Activated T-helper 9 cell treated with anti-CD3 and anti-CD28 coated beads, Interleukin-2, amount 50 U/mL, for 16 hours (primary cell): ENCODE results near the gene RTP1.
A peak's percentile ranks its signal among the peaks of the same experiment; 100 is the strongest.
"Not testable (repeated sequence)": the region's sequence is repeated elsewhere in the genome, so short reads cannot be mapped to it uniquely, and the experiment has no call there.

ENCODE experiments used
- DNase-seq: peaks from one replicate; pipeline ENCODE4 v3.0.0-alpha.2; 2020; ENCODE audit warnings: low read depth

The RTP1 gene, protein sequence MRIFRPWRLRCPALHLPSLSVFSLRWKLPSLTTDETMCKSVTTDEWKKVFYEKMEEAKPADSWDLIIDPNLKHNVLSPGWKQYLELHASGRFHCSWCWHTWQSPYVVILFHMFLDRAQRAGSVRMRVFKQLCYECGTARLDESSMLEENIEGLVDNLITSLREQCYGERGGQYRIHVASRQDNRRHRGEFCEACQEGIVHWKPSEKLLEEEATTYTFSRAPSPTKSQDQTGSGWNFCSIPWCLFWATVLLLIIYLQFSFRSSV

DNA sequence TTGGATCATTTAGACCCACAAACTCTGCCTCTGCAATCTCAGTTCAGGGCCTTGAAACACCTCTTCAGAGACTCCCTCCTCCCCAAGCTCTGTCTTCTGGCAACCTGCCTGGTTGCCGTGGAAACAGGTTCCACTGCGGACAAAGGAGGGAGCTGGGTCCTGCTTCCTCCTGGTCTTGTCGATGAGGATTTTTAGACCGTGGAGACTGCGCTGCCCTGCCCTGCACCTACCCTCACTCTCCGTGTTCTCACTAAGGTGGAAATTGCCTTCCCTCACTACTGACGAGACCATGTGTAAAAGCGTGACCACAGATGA, at the start of gene RTP1:
Gene RTP1, plus strand, starts transcription at position 152 of the 315 bp plus-strand sequence. Its CDS starts 30 bp downstream, at position 182.
- DNase-seq: no peak

DNA sequence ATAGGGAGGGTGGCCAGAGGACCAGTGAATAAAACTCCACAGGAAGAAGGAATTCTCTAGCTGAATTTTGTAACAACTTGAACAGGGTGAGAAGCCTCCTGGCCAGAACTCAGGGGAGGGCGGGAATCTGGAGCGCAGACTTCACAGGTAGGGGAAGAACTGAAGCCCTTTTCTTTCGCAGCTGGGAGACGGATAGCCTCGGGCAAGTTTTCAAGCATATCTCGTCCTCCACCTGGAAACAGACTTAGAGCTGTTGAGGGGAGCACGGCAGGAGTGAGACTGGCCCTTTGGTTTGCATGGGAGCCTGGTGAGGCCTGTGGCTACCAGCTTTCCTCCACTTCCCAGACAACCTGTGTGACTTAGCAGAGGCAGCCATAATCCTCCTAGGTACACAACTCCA, 47.1 kb upstream of the RTP1 start:
- no peak for DNase-seq

DNA sequence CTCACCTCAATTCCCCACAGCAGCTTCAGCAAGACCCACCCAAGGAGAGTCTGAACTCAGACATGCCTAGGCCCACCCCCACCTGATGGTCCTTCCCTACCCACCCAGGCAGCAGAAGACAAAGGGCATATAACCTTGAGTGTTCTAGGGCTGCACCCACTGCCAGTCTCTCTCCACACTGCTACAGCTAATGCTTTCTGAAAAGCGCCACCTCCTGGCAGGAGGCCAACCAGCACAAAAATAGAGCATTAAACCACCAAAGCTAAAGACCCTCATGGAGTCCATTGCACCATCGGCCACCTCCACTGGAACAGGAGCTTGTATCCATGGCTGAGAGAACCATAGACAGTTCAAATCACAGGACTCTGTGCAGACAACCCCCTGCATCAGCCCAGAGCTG, 46.7 kb upstream of the RTP1 start:
- DNase-seq: peak; percentile 55

DNA sequence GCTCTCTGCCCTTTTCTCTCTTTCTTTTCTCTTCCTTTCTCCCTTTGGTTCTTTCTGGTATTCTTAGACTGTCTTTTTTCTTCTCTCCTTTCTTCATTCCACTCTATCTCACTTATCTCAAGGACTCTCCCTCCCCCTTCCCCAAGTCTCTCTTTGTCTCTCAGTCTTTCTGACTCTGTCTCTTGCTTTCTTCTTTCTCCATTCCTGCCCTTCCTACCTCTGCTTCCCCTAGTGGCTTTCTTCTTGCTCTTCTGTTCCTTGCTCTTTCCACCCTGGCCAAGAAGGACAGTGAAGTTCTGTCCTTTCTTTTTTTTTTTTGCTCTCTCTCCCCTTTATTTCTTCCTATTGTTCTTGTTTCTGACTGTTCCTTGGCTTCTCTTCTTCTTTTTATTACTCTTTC, 35.7 kb upstream of the RTP1 start:
- DNase-seq: no peak

DNA sequence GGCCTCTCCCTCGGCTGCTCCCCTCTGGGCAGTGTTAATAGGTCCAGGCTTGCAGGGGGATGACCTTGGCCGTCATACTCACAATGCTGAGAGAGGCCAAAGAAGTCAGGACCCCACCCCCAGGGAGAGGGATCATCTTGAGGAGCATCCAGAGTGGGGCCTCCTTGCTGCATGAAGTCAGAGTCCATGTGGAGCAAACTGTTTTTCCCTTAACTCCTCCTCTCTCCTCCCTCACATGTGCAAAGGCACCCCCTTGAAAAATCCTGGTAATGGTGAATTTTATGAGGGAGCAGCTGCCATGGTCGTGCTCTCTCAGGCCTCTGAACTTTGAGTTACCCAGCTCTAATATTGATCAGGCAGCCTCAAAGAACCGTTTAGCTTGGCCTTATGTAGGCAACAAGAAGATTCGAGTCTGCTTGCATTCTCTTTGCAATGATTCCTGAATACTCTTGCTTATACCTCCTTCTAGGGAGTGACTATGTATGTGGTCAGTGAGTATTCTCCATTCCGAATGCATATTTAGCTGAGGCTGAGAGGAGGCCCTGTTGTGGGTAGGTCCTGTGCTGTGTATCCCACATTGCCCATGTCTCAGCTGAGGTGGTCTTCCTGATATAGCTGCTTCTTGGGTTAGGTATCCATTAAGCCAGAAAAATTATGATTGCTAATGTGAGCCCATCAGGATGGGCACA, 34.9 kb upstream of the RTP1 start:
- DNase-seq: no peak

DNA sequence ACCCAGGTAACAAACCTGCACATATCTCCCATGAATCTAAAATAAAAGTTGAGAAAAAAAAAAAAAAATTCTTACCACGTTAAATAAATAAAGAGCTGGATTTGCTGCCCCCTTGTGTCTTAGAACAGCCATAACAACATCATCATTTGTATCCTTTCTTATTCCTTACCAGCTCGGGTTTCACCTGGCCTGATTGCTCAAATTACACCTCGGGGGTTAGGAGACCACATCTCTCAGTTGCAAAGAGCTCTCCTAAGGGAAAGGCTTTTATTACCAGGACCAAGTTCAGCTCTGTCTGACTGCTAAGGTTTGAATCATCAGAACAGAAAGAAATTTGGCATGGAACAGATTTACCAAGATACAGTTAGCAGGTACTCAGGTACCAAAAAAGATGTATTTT, 32.1 kb upstream of the RTP1 start:
- no peak for DNase-seq

DNA sequence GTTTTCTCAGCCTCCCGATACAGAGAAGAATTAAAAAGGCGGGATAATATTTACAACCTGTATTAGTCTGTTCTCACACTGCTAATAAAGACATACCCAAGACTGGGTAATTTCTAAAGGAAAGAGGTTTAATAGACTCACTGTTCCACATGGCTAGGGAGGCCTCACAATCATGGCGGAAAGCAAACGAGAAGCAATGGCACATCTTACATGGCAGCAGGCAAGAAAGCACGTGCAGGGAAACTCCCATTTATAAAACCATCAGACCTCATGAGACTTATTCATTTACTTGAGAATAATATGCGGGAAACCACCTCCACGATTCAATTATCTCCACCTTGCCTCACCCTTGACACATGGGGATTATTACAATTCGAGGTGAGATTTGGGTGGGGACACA, 30.5 kb upstream of the RTP1 start:
- DNase-seq: no peak

DNA sequence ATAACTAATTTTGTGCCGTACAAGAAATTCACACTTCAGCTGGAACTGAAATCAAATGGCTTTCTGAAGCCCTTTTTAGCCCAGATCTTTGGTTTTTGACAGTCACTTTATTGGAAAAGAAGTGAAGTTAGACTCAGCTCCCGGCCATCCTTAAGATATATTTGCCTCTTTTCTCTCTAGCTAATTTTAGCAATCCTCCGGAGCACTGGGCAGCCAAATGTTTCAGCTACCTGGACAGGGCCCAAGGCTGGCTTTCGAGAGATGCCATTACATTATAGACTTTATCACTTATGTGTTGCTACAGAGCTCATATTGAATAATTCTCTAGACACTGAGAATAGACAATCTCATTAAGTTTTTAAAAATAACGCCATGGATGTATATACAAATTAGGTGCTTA, 29.5 kb upstream of the RTP1 start:
- DNase-seq: no peak

DNA sequence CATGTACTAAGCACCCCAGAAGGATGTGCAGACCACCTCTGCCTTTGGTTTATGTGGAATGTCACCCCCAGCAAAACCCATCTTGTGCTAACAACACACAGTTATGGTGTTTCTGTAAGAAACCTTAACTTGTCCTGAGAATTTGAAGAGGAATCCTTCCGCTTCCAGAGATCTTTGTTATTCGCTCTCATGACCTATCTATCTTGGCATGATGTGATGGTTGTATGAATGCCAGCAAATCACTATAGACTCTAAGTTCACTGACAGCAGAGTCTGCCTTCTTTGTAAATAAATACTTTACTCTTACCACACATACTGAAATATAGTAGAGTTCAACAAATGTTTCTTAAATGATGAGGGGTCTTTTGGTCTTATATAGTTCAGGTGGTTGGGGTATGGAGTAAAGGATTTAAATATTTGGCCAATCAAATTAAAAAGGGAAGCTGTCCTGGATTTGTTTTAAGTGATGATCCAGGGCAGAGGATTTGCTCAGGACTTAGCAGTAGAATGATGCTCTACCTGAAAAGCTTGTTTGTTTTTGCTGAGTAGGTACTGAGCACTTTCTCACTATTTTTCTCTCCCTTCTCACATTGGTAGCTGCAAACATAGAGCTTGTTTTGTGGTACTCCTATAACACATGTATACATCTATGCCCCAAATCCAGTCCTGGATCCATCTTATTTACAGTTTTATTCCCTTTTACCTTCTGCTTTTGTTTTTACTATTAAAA, 27.9 kb upstream of the RTP1 start:
- no peak for DNase-seq

DNA sequence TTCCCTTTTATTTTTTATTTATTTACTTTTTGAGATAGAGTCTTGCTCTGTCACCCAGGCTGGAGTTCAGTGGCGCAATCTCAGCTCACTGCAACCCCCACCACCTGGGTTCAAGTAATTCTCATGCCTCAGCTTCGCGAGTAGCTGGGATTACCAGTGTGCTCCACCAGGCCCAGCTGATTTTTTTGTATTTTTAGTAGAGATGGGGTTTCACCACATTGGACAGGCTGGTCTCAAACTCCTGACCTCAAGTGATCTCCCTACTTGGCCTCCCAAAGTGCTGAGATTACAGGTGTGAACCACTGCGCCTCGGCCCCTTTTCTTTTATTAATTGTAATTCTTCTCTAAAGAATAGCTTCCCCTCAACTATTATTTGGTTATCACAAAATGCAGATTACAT, 26.4 kb upstream of the RTP1 start:
- DNase-seq: not testable (repeated sequence)

DNA sequence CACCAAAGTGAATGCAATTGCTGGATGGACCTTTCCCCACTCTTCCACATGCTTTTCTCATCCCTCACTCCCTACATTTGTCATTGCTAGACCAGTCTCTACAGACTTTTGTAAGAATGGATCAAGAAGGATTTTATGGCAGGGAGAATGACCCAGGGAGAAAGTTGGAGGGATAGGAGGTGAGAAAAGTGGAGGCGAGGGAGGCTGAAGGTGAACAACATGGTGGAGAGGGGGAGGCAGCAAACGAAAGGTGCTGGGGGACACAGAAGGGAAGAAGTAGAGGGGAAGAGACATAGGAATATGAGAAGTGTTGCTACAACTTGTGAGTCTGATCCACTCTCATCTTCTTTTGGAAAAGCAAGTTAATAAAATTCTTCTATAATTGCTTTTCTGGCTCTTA, 24.4 kb upstream of the RTP1 start:
- DNase-seq: no peak

DNA sequence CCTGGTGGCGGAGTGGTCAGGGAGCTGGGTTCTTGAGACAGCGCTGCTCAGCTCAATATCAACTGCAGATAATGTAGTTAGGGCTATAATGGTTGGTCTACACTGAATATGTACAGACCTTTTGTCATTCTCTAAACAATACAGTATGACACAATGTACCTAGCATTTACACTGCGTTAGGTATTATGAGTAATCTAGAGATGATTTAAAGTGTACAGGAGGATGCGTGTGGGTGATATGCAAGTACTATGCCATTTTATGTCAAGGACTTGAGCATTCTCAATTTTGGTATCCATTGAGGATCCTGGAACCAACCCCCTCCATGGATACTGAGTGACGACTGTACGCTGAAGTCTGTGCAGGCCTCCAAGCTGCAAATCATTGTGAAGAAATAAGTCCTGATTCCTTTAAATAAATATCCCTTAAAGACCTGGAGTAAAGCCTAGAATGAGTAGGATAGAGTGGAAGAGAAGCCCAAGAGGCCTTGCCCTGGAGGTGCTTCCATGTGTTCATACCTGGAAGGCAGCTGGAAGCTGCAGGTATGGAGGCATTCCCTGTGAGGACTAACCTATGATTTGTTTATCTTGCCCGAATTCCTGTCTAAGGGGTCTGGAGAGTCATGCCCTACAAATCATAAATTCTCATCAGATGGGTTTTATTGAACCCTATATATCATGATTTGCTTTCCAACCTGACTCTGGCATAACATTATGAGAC, 15.7 kb upstream of the RTP1 start:
- DNase-seq: no peak

DNA sequence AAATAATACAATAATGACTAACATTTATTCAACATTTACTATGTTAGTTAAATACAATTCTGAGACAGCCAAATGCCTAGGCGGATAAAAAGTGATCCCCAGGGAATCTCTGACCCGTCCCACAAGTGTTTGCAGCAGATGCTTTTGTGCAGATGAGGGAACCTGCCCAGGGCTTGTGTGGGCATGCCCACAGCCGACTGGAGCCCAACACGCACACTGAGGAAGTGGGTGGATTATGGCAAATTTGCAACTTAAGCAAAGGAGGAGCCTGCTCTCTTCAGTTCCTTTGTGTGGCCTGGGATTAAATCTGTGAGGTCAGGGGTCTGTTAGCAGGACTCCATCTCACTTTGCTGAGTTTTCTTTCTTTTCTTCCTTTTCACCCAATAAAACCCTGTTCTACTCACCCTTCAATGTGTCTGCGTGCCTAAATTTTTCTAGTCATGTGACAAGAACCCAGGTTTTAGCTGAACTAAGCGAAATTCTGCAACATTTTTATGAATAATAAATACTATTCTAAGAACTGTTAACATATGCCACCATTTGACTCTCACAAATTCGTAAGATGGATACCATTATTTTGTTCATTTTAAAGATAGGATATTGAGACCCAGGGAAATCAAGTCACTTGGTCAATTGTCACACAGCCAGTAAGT, 13.9 kb upstream of the RTP1 start:
- DNase-seq: no peak

DNA sequence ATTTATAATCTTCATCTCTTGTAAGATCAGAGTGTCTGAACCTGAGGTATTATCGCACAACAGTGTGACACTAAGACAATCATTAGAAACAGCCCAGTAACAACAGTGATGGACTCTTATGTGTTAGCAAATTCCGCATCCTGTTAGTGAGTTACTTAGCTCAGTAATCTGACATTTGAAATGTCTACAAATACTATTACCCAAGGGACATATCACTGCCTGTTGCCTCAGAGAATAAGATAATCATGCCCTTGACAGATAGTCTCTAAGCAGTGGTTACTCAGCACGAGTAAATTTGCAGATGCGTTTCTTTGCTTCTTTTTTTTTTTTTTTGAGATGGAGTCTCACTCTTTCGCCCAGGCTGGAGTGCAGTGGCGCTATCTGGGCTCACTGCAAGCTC, 13.4 kb upstream of the RTP1 start:
- DNase-seq: no peak

DNA sequence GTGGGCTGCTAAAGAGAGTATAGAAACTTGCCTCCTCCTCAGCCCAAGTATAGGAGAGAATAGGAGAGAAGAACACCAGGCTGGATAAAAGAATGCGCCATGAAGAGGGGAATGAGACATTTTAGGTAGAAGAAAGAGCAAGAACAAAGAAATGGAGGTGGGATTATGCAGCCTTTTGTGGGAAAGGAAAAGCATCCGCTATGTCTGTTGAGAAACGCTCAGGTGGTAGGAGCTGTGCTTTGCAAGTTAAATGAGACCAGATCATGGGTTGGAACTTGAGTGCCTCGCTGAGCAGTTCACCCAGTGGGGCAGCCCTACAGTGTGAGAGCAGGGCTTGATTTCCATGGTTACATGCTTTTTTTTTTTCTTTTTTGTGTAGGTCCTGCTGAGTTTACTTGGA, 11.5 kb upstream of the RTP1 start:
- no peak for DNase-seq

DNA sequence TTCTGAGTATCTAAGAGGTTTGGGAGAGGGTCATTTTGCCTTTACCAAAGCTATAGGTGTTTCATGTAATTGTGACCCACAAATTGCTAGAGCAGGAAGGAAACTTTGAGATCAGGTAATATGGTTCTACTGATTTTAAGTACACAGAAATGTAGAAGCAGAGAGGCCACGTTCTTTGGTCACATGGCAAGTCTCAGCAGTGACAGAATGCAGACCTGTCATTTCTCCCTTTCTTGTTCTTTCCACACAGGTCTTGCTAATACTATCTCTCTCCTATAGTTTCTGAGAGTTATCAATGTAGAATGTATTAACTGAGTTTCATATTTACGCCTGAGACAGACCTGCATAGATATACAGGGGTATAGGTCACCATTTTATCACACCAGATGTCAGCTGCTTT, 10.9 kb upstream of the RTP1 start:
- no peak for DNase-seq

DNA sequence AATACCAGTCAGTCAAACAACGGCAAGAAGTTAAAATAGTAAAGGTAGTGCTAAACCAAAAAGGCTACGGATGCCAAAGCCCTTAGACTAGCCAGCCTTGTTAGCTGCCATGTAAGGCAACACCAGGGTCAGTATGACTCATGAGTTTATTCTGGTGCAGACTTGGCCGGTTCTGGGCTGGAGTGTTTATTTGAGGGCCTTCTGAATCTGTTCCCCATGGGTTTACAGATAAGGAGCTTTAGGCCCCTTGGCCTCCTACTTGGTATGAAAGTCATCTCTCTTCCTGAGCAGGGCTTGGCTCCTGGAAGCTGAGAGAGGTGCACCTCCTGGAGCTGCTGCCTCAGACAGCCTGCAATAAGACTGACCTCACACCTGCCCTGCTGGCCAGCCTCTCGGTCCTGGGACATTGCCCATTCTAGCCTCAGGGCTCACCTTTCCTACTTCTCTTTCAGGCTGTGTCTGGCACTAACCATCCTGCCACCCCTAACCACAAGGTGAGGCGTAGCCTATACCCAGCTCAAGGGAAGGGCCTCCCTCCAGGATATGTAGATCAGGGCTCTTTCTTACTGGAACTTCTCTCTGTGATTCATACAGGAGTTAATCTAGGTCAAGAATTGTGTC, 10.4 kb upstream of the RTP1 start:
- no peak for DNase-seq

DNA sequence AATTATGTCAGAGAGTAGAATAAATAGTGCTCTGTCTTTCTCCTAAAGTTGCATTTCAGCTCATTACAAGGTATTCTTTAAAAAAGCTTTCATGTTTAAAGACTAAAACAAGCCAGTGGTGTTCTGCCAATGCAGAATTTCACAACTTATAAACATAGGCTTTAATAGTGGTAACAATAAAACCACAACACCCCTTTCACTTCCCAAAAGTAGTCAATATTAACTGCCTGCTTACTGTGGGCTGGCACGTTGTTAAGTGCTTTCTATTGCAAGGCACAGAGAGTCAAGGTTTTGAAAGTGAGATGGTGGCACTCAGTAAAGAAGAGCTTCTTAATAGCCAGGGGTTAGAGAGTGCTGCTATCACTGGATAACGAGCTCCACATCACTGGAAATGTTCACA, 8.4 kb upstream of the RTP1 start:
- DNase-seq: no peak

DNA sequence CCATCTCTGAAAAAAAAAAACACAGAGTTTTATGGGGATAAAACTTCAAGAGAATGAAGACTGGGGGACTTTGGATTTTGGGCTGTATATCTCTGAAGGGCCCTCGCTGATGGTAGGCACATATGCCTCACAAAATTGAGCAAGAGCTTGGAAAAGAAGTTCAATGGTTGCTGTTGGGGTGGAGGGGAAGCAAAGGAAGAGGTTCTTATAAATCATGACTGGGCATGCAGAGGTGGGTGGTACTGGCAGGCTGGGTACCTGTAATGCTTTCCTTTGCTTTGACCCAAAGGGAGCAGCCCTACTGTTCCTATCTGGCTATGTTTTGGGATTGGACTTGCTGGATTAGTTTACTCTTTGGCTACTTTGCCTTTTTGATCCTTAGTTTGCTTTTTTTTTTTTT, 6.0 kb upstream of the RTP1 start:
- DNase-seq: no peak

DNA sequence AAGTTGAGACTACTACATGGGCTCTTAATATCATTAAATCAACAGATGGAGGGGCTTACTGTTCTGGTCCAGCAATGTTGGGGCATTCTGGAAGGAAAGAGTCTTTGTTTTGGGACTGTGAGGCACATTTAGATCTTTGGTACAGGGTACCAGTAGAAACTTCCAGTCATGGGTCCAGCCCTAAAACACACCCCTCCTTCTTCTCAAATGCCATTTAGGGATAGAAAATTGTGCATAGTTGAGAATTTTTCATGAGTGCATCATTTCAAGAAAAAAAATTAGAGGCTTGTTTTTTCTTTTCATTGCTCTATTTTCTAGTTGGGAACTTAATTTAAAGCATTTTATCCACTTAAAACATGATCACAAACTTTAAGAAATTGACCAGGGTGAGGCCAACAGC, 4.1 kb upstream of the RTP1 start:
- DNase-seq: no peak

DNA sequence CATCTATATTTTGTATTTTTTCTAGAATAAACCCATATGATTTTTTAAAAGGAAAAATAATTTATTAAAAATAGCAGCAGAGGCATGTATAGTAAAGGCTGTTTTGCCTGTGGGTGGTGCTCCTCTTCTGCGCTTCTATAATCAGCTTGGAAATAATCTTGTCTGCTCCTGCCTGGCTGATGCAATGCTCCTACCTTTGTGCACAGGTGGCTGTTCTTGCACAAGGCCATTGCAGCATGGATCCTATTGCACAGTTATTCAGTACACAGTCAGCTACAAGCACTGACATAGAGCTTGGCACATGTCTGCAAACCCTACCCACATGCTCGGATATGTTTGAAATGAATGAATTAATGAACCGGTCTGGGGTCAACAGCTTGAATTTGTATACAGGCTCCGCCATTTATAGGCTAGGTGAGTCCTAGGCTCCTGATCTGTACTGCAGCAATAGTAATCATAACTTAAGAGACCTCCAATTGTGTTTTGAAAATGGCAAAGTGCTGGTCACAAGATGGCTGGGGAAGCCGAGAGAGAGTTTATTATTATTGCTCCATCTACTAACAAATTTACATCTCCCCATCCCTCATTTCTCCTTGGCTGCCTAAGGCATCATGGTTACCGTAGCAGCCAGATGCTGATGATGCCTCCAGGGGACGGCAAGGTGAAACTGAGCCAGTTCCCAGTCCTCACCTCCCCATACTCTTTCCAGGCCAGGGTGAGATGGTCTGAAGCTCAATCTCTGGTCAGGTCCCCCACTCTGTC, 532 bp upstream of the RTP1 start:
- DNase-seq: no peak
